ENCODE results near the gene ZSCAN16.
A peak's percentile ranks its signal among the peaks of the same experiment; 100 is the strongest.
"Not testable (repeated sequence)": the region's sequence is repeated elsewhere in the genome, so short reads cannot be mapped to it uniquely, and the experiment has no call there.

The ZSCAN16 gene

GRCh38 chr6:28124350-28124970, at the start of gene ZSCAN16:
ZSCAN16 (plus strand) TSS chr6:28124609; CDS start chr6:28125444, 835 bp downstream.
- peak; percentile 85 for DNase-seq

- DNase-seq: no peak
These were observed 46.4 kb upstream of the ZSCAN16 start for GRCh38 chr6:28078050-28078449.

- no peak for DNase-seq
These were observed 45.6 kb upstream of the ZSCAN16 start for GRCh38 chr6:28078836-28079235.

- DNase-seq: not testable (repeated sequence)
These were observed 44.1 kb upstream of the ZSCAN16 start, which contains the start of gene ZNF165 for GRCh38 chr6:28080381-28080630. ZNF165 (plus strand) TSS chr6:28080568; CDS start chr6:28085481, 4,913 bp downstream.

GRCh38 chr6:28080631-28081485, 43.6 kb upstream of the ZSCAN16 start:
- peak; percentile 86 for DNase-seq

- no peak for DNase-seq
These were observed 43.0 kb upstream of the ZSCAN16 start for GRCh38 chr6:28081486-28081751.

GRCh38 chr6:28082939-28083338, 41.5 kb upstream of the ZSCAN16 start:
- no peak for DNase-seq

GRCh38 chr6:28089054-28089453, 35.4 kb upstream of the ZSCAN16 start:
- no peak for DNase-seq

- no peak for DNase-seq
These were observed 33.4 kb upstream of the ZSCAN16 start for GRCh38 chr6:28090917-28091586.

GRCh38 chr6:28102222-28102621, 22.2 kb upstream of the ZSCAN16 start:
- DNase-seq: not testable (repeated sequence)

GRCh38 chr6:28102699-28103098, 21.7 kb upstream of the ZSCAN16 start:
- DNase-seq: not testable (repeated sequence)

- peak; percentile 71 for DNase-seq
These were observed 19.8 kb upstream of the ZSCAN16 start for GRCh38 chr6:28104392-28105244.

GRCh38 chr6:28105245-28105639, 19.2 kb upstream of the ZSCAN16 start:
- DNase-seq: no peak

- DNase-seq: no peak
These were observed 16.9 kb upstream of the ZSCAN16 start for GRCh38 chr6:28107506-28107905.

- DNase-seq: no peak
These were observed 12.4 kb upstream of the ZSCAN16 start for GRCh38 chr6:28111964-28112363.

- DNase-seq: no peak
These were observed 8.6 kb upstream of the ZSCAN16 start for GRCh38 chr6:28115799-28116198.

GRCh38 chr6:28117386-28118050, 6.9 kb upstream of the ZSCAN16 start:
- no peak for DNase-seq

- DNase-seq: no peak
These were observed 6.2 kb upstream of the ZSCAN16 start for GRCh38 chr6:28118217-28118616.

- DNase-seq: no peak
These were observed 2.5 kb upstream of the ZSCAN16 start for GRCh38 chr6:28121876-28122275.

- not testable (repeated sequence) for DNase-seq
These were observed 2.1 kb upstream of the ZSCAN16 start for GRCh38 chr6:28122283-28122682.

- DNase-seq: no peak
These were observed 553 bp downstream of the ZSCAN16 start for GRCh38 chr6:28124971-28125353.

GRCh38 chr6:28125401-28125800, 992 bp downstream of the ZSCAN16 start:
- no peak for DNase-seq

GRCh38 chr6:28134015-28134414, 9.6 kb downstream of the ZSCAN16 start:
- no peak for DNase-seq
